Mesenchymal stem cell (in vitro differentiated cells and primary cell): ENCODE data around the gene TALDO1.

Experiments
- DNase-seq: peaks from one replicate; pipeline ENCODE4 v3.0.0-alpha.2; 2013
- H2AFZ ChIP-seq: one replicate; pipeline ENCODE4 v1.6.1; 2013; ENCODE audit warnings: low read depth, mild to moderate bottlenecking, control low read depth, inconsistent platforms, low read length, moderate library complexity
- H2AK5ac ChIP-seq: 2 replicates; pipeline ENCODE4 v1.6.1; 2013; ENCODE audit warnings: low read length, moderate library complexity, mild to moderate bottlenecking, inconsistent platforms; ENCODE audit not compliant: severe bottlenecking
- H2BK120ac ChIP-seq: one replicate; pipeline ENCODE4 v1.6.1; 2013; ENCODE audit warnings: low read depth, mild to moderate bottlenecking, inconsistent platforms, low read length, moderate library complexity
- H2BK12ac ChIP-seq, 2 experiments: one replicate each; pipeline ENCODE4 v1.6.1; 2013; ENCODE audit warnings: inconsistent platforms in 2 of 2, low read length in 2 of 2, mild to moderate bottlenecking in 2 of 2, moderate library complexity in 2 of 2, control low read depth in 1 of 2
- H2BK15ac ChIP-seq: one replicate; pipeline ENCODE4 v1.6.1; 2013; ENCODE audit warnings: mild to moderate bottlenecking, low read depth, inconsistent platforms; ENCODE audit not compliant: poor library complexity, severe bottlenecking
- H2BK5ac ChIP-seq: 2 replicates; pipeline ENCODE4 v1.6.1; 2013; ENCODE audit warnings: low read depth, mild to moderate bottlenecking, low read length, control low read depth, inconsistent platforms; ENCODE audit not compliant: poor library complexity, severe bottlenecking
- H3K14ac ChIP-seq, 2 experiments: one replicate each; pipeline ENCODE4 v1.6.1; 2013; ENCODE audit warnings: inconsistent platforms in 2 of 2, low read length in 2 of 2, control low read depth in 1 of 2, mild to moderate bottlenecking in 1 of 2, moderate library complexity in 1 of 2
- H3K18ac ChIP-seq, 2 experiments: one replicate each; pipeline ENCODE4 v1.6.1; 2013; ENCODE audit warnings: inconsistent platforms in 2 of 2, low read length in 2 of 2, control low read depth in 1 of 2, low read depth in 1 of 2, mild to moderate bottlenecking in 1 of 2
- H3K23ac ChIP-seq, 2 experiments: one replicate each; pipeline ENCODE4 v1.6.1; 2013; ENCODE audit warnings: inconsistent platforms in 2 of 2, low read length in 2 of 2, mild to moderate bottlenecking in 2 of 2, moderate library complexity in 2 of 2, control low read depth in 1 of 2
- H3K27ac ChIP-seq: 2 replicates; pipeline ENCODE4 v1.5.1; 2013; ENCODE audit warnings: mild to moderate bottlenecking, moderate library complexity, low read length, control low read depth, inconsistent platforms; ENCODE audit not compliant: poor library complexity, severe bottlenecking
- H3K27me3 ChIP-seq, 2 experiments: 2 replicates each; pipeline versions ENCODE4 v1.6.1 to v1.7.0; 2013; ENCODE audit warnings: low read length in 2 of 2, mild to moderate bottlenecking in 2 of 2, moderate library complexity in 2 of 2, control low read depth in 1 of 2, inconsistent platforms in 1 of 2; ENCODE audit not compliant: control insufficient read depth in 1 of 2, insufficient read depth in 1 of 2
- H3K36me3 ChIP-seq, 2 experiments: 2 replicates each; pipeline versions ENCODE4 v1.6.1 to v1.7.0; 2013; ENCODE audit warnings: low read length in 2 of 2, control low read depth in 1 of 2, inconsistent platforms in 1 of 2, low read depth in 1 of 2, mild to moderate bottlenecking in 1 of 2; ENCODE audit not compliant: insufficient read depth in 2 of 2, control insufficient read depth in 1 of 2
- H3K4ac ChIP-seq, 2 experiments: one replicate each; pipeline ENCODE4 v1.6.1; 2013; ENCODE audit warnings: inconsistent platforms in 2 of 2, low read length in 2 of 2, mild to moderate bottlenecking in 2 of 2, moderate library complexity in 2 of 2, control low read depth in 1 of 2, low read depth in 1 of 2
- H3K4me1 ChIP-seq: 2 replicates; pipeline ENCODE4 v1.6.1; 2013; ENCODE audit warnings: low read depth, low read length, control low read depth; ENCODE audit not compliant: control insufficient read depth, insufficient read depth
- H3K4me2 ChIP-seq: 2 replicates; pipeline ENCODE4 v1.6.1; 2013; ENCODE audit warnings: low read length, mild to moderate bottlenecking, inconsistent platforms; ENCODE audit not compliant: poor library complexity, severe bottlenecking
- H3K4me3 ChIP-seq, 2 experiments: 2 replicates each; pipeline versions ENCODE4 v1.5.1 to v1.7.0; 2013; ENCODE audit warnings: low read length in 2 of 2, mild to moderate bottlenecking in 2 of 2, control low read depth in 1 of 2, low read depth in 1 of 2; ENCODE audit not compliant: insufficient read depth in 1 of 2
- H3K79me1 ChIP-seq: replicated peaks from 2 replicates; pipeline ENCODE4 v1.6.1; 2013; ENCODE audit warnings: mild to moderate bottlenecking, control low read depth, low read length, inconsistent platforms; ENCODE audit not compliant: poor library complexity, severe bottlenecking
- H3K9ac ChIP-seq: 2 replicates; pipeline ENCODE4 v1.7.0; 2013; ENCODE audit warnings: mild to moderate bottlenecking, low read length, moderate library complexity
- H3K9me3 ChIP-seq: 2 replicates; pipeline ENCODE4 v1.7.0; 2013; ENCODE audit warnings: mild to moderate bottlenecking, low read length; ENCODE audit not compliant: control insufficient read depth
- H4K8ac ChIP-seq: one replicate; pipeline ENCODE4 v1.6.1; 2013; ENCODE audit warnings: inconsistent platforms, mild to moderate bottlenecking, low read length, moderate library complexity
- H4K91ac ChIP-seq: one replicate; pipeline ENCODE4 v1.6.1; 2013; ENCODE audit warnings: mild to moderate bottlenecking, low read length, inconsistent platforms
- WGBS: methylation state at CpG from one replicate; pipeline ENCODE4 v1.1.7; 2013; ENCODE audit warnings: mixed read lengths; 5-methylcytosine and 5-hydroxymethylcytosine counted together

Gene TALDO1

DNA sequence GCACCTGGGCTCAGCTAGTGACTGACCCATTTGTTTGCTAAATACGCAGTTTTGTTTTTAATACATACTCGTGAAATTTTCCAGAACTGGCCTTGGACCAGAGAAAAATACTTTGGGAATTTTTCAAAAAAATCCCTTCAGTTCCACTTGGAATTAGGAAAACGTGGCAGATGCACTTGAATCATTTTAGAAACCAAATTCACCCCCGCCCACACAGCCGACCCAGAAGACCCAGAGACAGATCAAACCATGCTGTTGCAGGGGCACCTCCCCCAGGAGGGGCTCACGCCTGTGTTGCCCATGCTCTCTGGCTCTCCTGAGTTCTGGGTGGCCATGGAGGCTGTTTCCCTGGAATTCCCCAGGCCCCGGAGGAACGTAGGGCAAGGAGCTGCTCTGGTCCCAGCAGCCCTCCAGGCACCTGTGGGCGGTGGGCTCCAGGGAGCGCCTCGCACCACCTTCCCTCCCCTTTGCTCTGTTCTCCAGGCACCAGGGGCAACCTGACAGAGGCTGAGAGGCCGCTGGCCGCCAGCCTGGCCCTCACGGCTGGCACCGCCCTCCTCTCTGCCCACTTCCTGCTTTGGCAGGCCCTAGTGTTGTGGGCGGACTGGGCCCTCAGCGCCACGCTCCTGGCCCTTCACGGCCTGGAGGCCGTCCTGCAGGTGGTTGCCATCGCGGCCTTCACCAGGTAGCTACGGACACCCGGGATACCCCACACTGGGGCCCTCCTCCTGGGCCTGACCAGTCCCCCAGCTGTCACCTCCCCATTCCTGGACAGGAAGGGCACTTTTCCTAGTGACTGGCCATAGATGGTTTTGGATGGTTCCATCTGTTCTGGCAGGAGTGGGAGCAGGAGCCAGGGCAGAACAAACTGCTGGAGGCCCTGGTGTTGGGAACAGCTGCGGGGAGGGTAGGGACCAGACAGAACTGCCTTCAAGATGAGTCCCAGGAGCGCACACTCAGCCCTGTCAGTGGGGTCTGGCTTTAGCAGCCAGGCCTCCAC, 44.5 kb upstream of the TALDO1 start:
- Histone ChIP-seq H3K23ac (no peak overlapping the region), H2BK5ac (no peak overlapping the region), H3K79me1 (peaks cover 11% of the 10 kb centered on the region), H4K8ac (no peak overlapping the region), H4K91ac (peak overlapping the region; percentile 15), H3K36me3 (peaks cover 40 to 42% of the 10 kb centered on the region in 2 experiments), H3K9ac (peak overlapping the region; percentile 54), H2BK12ac (peak overlapping the region in 1 of 2 experiments; percentile 37), H3K27ac (peak overlapping the region; percentile 2), H3K4me1 (peaks cover 63% of the 10 kb centered on the region), H2AK5ac (peak overlapping the region; percentile 75), H3K4me3 (no peak overlapping the region), H3K27me3 (no peaks in the 10 kb centered on the region), H3K9me3 (no peaks in the 10 kb centered on the region), H3K18ac (peak overlapping the region in 1 of 2 experiments; percentile 14), H3K14ac (no peak overlapping the region), H2AFZ (no peak overlapping the region), H3K4me2 (no peak overlapping the region), H3K4ac (no peak overlapping the region), H2BK120ac (no peak overlapping the region), H2BK15ac (no peak overlapping the region)
- DNase-seq: no peak
- 90% methylated on average over 23 of the region's 26 CpGs for WGBS

DNA sequence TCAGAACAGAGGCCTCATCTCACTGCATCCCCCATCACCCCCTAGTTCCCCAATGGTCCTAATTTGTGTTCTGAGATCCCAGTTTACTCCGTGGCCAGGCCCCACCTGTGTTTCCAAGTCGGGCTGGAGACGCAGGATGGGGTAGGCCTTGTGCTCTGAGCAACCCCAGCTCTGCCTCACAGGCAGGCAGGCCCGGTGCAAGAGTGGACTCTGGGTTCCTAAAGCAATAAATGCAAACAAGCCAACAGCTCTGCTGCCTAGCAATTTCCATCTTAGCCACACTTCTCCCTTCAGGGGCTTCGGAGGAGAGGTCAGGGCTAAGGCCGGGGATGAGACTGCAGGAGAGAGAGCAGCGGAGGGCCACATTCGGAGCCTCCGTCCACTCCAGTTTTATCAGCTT, 43.8 kb upstream of the TALDO1 start:
- peaks cover 64% of the 10 kb centered on the region for H3K4me1 ChIP-seq
- H2AFZ ChIP-seq: no peak overlapping the region
- H3K36me3 ChIP-seq: peaks cover 42 to 44% of the 10 kb centered on the region in 2 experiments
- WGBS: 80% methylated on average over 9 of the region's 9 CpGs
- no peak for DNase-seq
- no peaks in the 10 kb centered on the region for H3K27me3 ChIP-seq
- no peak overlapping the region for H2BK12ac ChIP-seq
- H3K4me3 ChIP-seq: no peak overlapping the region
- no peaks in the 10 kb centered on the region for H3K9me3 ChIP-seq
- peak overlapping the region; percentile 54 for H3K9ac ChIP-seq
- no peak overlapping the region for H3K23ac ChIP-seq
- H3K27ac ChIP-seq: peak overlapping the region; percentile 4
- peak overlapping the region; percentile 59 for H4K91ac ChIP-seq
- H3K4me2 ChIP-seq: no peak overlapping the region
- H2BK5ac ChIP-seq: no peak overlapping the region
- H4K8ac ChIP-seq: no peak overlapping the region
- H2AK5ac ChIP-seq: peak overlapping the region; percentile 73
- H3K18ac ChIP-seq: peak overlapping the region in 1 of 2 experiments; percentile 14
- H2BK120ac ChIP-seq: no peak overlapping the region
- H3K4ac ChIP-seq: no peak overlapping the region
- peaks cover 11% of the 10 kb centered on the region for H3K79me1 ChIP-seq
- no peak overlapping the region for H3K14ac ChIP-seq
- peak overlapping the region; percentile 37 for H2BK15ac ChIP-seq

DNA sequence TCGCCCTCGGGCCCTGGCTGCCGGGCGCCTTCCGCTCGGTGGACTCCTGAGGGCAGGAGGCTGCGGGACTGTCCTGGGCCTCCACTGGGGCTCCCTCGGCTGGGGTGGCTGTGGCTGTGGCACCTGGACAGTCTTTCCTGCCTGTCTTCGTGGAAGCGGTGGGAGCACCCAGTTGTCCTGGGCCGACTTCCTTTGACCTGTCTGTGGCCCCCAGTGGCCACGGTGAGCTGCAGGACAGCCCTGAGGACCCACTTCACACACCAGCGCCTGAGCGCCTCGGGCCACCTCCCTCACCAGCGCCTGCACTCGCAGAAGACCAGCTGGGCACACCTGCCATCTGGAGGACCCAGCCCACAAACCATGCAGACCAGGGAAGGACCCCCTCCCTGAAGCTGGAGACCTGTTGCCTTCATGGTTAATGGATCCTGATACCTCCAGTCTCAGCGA, 43.0 kb upstream of the TALDO1 start:
- H2BK12ac ChIP-seq: no peak overlapping the region
- no peak overlapping the region for H3K14ac ChIP-seq
- peak overlapping the region; percentile 35 for H4K91ac ChIP-seq
- no peak overlapping the region for H4K8ac ChIP-seq
- H3K79me1 ChIP-seq: peaks cover 7% of the 10 kb centered on the region
- no peak for DNase-seq
- peak overlapping the region; percentile 50 for H2AK5ac ChIP-seq
- no peak overlapping the region for H2AFZ ChIP-seq
- no peaks in the 10 kb centered on the region for H3K9me3 ChIP-seq
- peak overlapping the region; percentile 54 for H3K9ac ChIP-seq
- H3K27me3 ChIP-seq: no peaks in the 10 kb centered on the region
- H3K18ac ChIP-seq: no peak overlapping the region
- no peak overlapping the region for H3K23ac ChIP-seq
- peak overlapping the region; percentile 3 for H3K27ac ChIP-seq
- H3K4me3 ChIP-seq: no peak overlapping the region
- no peak overlapping the region for H2BK5ac ChIP-seq
- 94% methylated on average over 17 of the region's 18 CpGs for WGBS
- no peak overlapping the region for H3K4me2 ChIP-seq
- no peak overlapping the region for H3K4ac ChIP-seq
- H2BK15ac ChIP-seq: no peak overlapping the region
- peaks cover 63% of the 10 kb centered on the region for H3K4me1 ChIP-seq
- H2BK120ac ChIP-seq: no peak overlapping the region
- peaks cover 35 to 51% of the 10 kb centered on the region in 2 experiments for H3K36me3 ChIP-seq
